Prostate gland (tissue), 2 donors: Measurements from ENCODE around the gene RBFOX1. TPM values are rescaled to one million over a fixed set of nuclear protein-coding genes. Genes with fewer than 3 reads are reported as not detected.

Experiments
- DNase-seq: peaks from one replicate; pipeline ENCODE4 v3.0.0-alpha.2; 2019; ENCODE audit warnings: low spot score
- H3K27ac ChIP-seq, 2 donors: fragments of 200-600 bp; sonication (generic); 2 replicates each; pipeline ENCODE4 v1.5.1; 2017 to 2019
- H3K27me3 ChIP-seq: fragments of 200-600 bp; sonication (generic); replicated peaks from 2 replicates; pipeline ENCODE4 v1.5.1; 2019; ENCODE audit not compliant: insufficient read depth
- H3K36me3 ChIP-seq, 2 donors: fragments of 200-600 bp; sonication (generic); 1 replicate in 1 of 2; 2 replicates in 1 of 2; pipeline versions ENCODE4 v1.5.1 to v1.8.1; 2017 to 2019
- H3K4me1 ChIP-seq: fragments of 200-600 bp; sonication (generic); replicated peaks from 2 replicates; pipeline ENCODE4 v1.5.1; 2019
- H3K4me3 ChIP-seq, 2 donors: fragments of 200-600 bp; sonication (generic); 2 replicates each; pipeline ENCODE4 v1.5.1; 2017 to 2019
- H3K9me3 ChIP-seq: fragments of 200-600 bp; sonication (generic); 2 replicates; pipeline ENCODE4 v1.5.1; 2017
- CTCF ChIP-seq, 4 experiments: fragments of 200-600 bp in 2 of 4; fragments of 450-650 bp in 2 of 4; sonication (generic) in 2 of 4; IDR thresholded peaks; 1 replicate in 3 of 4; 2 replicates in 1 of 4; pipeline ENCODE4 v1.5.1; 2016 to 2019; ENCODE audit warnings: antibody characterized with exemption in 4 of 4, mild to moderate bottlenecking in 2 of 4, moderate library complexity in 2 of 4
- POLR2A ChIP-seq: fragments of 450-650 bp; IDR thresholded peaks from one replicate; pipeline ENCODE4 v1.6.1; 2016; ENCODE audit warnings: antibody characterized with exemption, mild to moderate bottlenecking
- POLR2AphosphoS5 ChIP-seq: sonication (generic); formaldehyde crosslinking; IDR thresholded peaks from one replicate; pipeline ENCODE4 v1.6.1; 2017; ENCODE audit warnings: antibody characterized with exemption
- WGBS: methylation state at CpG from one replicate; pipeline ENCODE4 v1.1.5; 2018; 5-methylcytosine and 5-hydroxymethylcytosine counted together
- intact Hi-C: fragments of 100-400 bp; cut with DNase I; formaldehyde crosslinking; loops from one replicate; pipeline ENCODE4 v1.14.2; 2022
- total RNA-seq, 2 donors: library from RNA; depleted of rRNA; stranded (reverse); fragments of >200 nt; gene quantifications; one replicate each; pipeline ENCODE4 v1.1.0, GENCODE V29; 2016

The RBFOX1 gene
- total RNA-seq, 2 donors from 2014 or later: 1.3 to 1.5 TPM

- no peak for TF ChIP-seq POLR2A
- TF ChIP-seq POLR2AphosphoS5: no peak
- TF ChIP-seq CTCF (IDR thresholded peaks at IDR 0.05): no peak
- no peaks in the 10 kb centered on the region for H3K27me3 ChIP-seq
- DNase-seq: no peak
- no peak overlapping the region for H3K27ac ChIP-seq
- H3K9me3 ChIP-seq: no peaks in the 10 kb centered on the region
- no peaks in the 10 kb centered on the region for H3K36me3 ChIP-seq
- no peaks in the 10 kb centered on the region for H3K4me1 ChIP-seq
- H3K4me3 ChIP-seq: no peak overlapping the region
- intact Hi-C loops: no loop called here
- WGBS: 92% methylated on average over 6 of the region's 6 CpGs
Measured at GRCh38 chr16:7532534-7532933, 199.9 kb downstream of the RBFOX1 start.

GRCh38 chr16:7534749-7535148 is 202.1 kb downstream of the RBFOX1 start:
- TF ChIP-seq POLR2AphosphoS5 (no peak), CTCF (IDR thresholded peaks at IDR 0.05) (no peak), POLR2A (no peak)
- no peak overlapping the region for H3K4me3 ChIP-seq
- no peaks in the 10 kb centered on the region for H3K4me1 ChIP-seq
- H3K27me3 ChIP-seq: no peaks in the 10 kb centered on the region
- no peak overlapping the region for H3K27ac ChIP-seq
- DNase-seq: no peak
- intact Hi-C loops: no loop called here
- 59% methylated on average over 7 of the region's 7 CpGs for WGBS
- no peaks in the 10 kb centered on the region for H3K9me3 ChIP-seq
- H3K36me3 ChIP-seq: no peaks in the 10 kb centered on the region

- Histone ChIP-seq H3K4me3 (no peak overlapping the region), H3K9me3 (no peaks in the 10 kb centered on the region), H3K4me1 (no peaks in the 10 kb centered on the region), H3K27me3 (no peaks in the 10 kb centered on the region), H3K36me3 (no peaks in the 10 kb centered on the region), H3K27ac (no peak overlapping the region)
- TF ChIP-seq POLR2AphosphoS5 (no peak), POLR2A (no peak), CTCF (IDR thresholded peaks at IDR 0.05) (no peak)
- 53% methylated on average over 3 of the region's 3 CpGs for WGBS
- no peak for DNase-seq
- intact Hi-C loops: no loop called here
Measured at GRCh38 chr16:7541026-7541425, 208.4 kb downstream of the RBFOX1 start.

- TF ChIP-seq POLR2A (no peak), CTCF (IDR thresholded peaks at IDR 0.05) (no peak), POLR2AphosphoS5 (no peak)
- WGBS: 38% methylated on average over 9 of the region's 9 CpGs
- DNase-seq: no peak
- H3K27me3 ChIP-seq: no peaks in the 10 kb centered on the region
- H3K4me1 ChIP-seq: no peaks in the 10 kb centered on the region
- H3K36me3 ChIP-seq: no peaks in the 10 kb centered on the region
- H3K4me3 ChIP-seq: no peak overlapping the region
- no peaks in the 10 kb centered on the region for H3K9me3 ChIP-seq
- intact Hi-C loops: no loop called here
- no peak overlapping the region for H3K27ac ChIP-seq
Measured at GRCh38 chr16:7545251-7545650, 212.6 kb downstream of the RBFOX1 start.

- no peak overlapping the region for H3K27ac ChIP-seq
- no peaks in the 10 kb centered on the region for H3K36me3 ChIP-seq
- WGBS: 36% methylated on average over 4 of the region's 4 CpGs
- H3K27me3 ChIP-seq: no peaks in the 10 kb centered on the region
- TF ChIP-seq CTCF (IDR thresholded peaks at IDR 0.05) (no peak), POLR2A (no peak), POLR2AphosphoS5 (no peak)
- no peaks in the 10 kb centered on the region for H3K4me1 ChIP-seq
- DNase-seq: no peak
- intact Hi-C loops: no loop called here
- no peaks in the 10 kb centered on the region for H3K9me3 ChIP-seq
- no peak overlapping the region for H3K4me3 ChIP-seq
Measured at GRCh38 chr16:7546948-7547347, 214.3 kb downstream of the RBFOX1 start.
